Stomach (tissue), 9 donors: ENCODE results near the gene SMIM1. TPM values are rescaled to one million over a fixed set of nuclear protein-coding genes. Genes with fewer than 3 reads are reported as not detected.
A peak's percentile ranks its signal among the peaks of the same experiment; 100 is the strongest.

ENCODE experiments used
- DNase-seq, 2 donors: peaks; one replicate each; pipeline versions ENCODE4 v3.0.0 to v3.0.0-alpha.2; 2013 to 2019
- H3K27ac ChIP-seq, 5 donors: fragments of 200-600 bp in 4 of 5; sonication (generic) in 4 of 5; one replicate each; pipeline ENCODE4 v1.5.1; 2013 to 2019; ENCODE audit warnings: mild to moderate bottlenecking in 1 of 5, moderate library complexity in 1 of 5
- H3K27me3 ChIP-seq, 3 donors: fragments of 200-600 bp; sonication (generic); one replicate each; pipeline ENCODE4 v1.5.1; 2017 to 2019; ENCODE audit warnings: mixed run types in 1 of 3
- H3K36me3 ChIP-seq, 4 donors: fragments of 200-600 bp; sonication (generic); 1 replicate in 3 of 4; 2 replicates in 1 of 4; pipeline ENCODE4 v1.5.1; 2016 to 2019
- H3K4me1 ChIP-seq, 4 donors: fragments of 200-600 bp; sonication (generic); one replicate each; pipeline ENCODE4 v1.5.1; 2016 to 2019
- H3K4me3 ChIP-seq, 4 donors: fragments of 200-600 bp; sonication (generic) in 3 of 4; one replicate each; pipeline ENCODE4 v1.5.1; 2016 to 2019; ENCODE audit warnings: mild to moderate bottlenecking in 1 of 4
- H3K9me3 ChIP-seq, 4 donors: fragments of 200-600 bp; sonication (generic); one replicate each; pipeline ENCODE4 v1.5.1; 2016 to 2019
- EP300 ChIP-seq: sonication (generic); formaldehyde crosslinking; IDR thresholded peaks from one replicate; pipeline ENCODE4 v1.6.1; 2017; ENCODE audit warnings: antibody characterized with exemption
- POLR2A ChIP-seq, 4 donors: fragments of 450-650 bp; IDR thresholded peaks; one replicate each; pipeline ENCODE4 v1.6.1; 2016; ENCODE audit warnings: antibody characterized with exemption in 4 of 4, control low read depth in 2 of 4, mild to moderate bottlenecking in 1 of 4, moderate library complexity in 1 of 4
- POLR2AphosphoS5 ChIP-seq, 3 donors: sonication (generic); formaldehyde crosslinking; IDR thresholded peaks; one replicate each; pipeline ENCODE4 v1.6.1; 2016; ENCODE audit warnings: antibody characterized with exemption in 3 of 3
- WGBS, 5 donors: extraction: QIAGEN DNeasy Blood & Tissue Kit in 3 of 5; methylation state at CpG; one replicate each; pipeline versions ENCODE4 v1.1.5 to v1.1.7; 2013 to 2018; 5-methylcytosine and 5-hydroxymethylcytosine counted together
- intact Hi-C: fragments of 100-400 bp; cut with DNase I; formaldehyde crosslinking; loops from one replicate; pipeline ENCODE4 v1.15.1; 2023; ENCODE audit warnings: low total_unique reads
- polyA plus RNA-seq, 3 donors: library from polyadenylated mRNA; stranded (reverse); fragments of 200-250 nt; gene quantifications; one replicate each; pipeline ENCODE4 v1.2.3, GENCODE V29; 2013
- total RNA-seq, 5 donors: library from RNA; depleted of rRNA; stranded (reverse); fragments of >200 nt; gene quantifications; one replicate each; pipeline versions ENCODE4 v1.1.0 to v1.2.3, GENCODE V29; 2014 to 2016
- TF ChIP-seq, protein P1 (sequence below), 7 experiments: fragments of 450-650 bp in 4 of 7; fragments of 200-600 bp in 3 of 7; sonication (generic) in 3 of 7; IDR thresholded peaks; one replicate each; pipeline ENCODE4 v1.5.1; 2016 to 2019; ENCODE audit warnings: antibody characterized with exemption in 7 of 7, control low read depth in 2 of 7, mild to moderate bottlenecking in 1 of 7
- donor health status: healthy with polysubstance abuse.
- donor health status: Bipolar disorder and iron deficiency.
- donor health status: healthy.

SMIM1 gene
- total and polyA plus RNA-seq, 8 donors, result 7.3 to 26.5 (median 12.5) TPM; not detected in 5

DNA sequence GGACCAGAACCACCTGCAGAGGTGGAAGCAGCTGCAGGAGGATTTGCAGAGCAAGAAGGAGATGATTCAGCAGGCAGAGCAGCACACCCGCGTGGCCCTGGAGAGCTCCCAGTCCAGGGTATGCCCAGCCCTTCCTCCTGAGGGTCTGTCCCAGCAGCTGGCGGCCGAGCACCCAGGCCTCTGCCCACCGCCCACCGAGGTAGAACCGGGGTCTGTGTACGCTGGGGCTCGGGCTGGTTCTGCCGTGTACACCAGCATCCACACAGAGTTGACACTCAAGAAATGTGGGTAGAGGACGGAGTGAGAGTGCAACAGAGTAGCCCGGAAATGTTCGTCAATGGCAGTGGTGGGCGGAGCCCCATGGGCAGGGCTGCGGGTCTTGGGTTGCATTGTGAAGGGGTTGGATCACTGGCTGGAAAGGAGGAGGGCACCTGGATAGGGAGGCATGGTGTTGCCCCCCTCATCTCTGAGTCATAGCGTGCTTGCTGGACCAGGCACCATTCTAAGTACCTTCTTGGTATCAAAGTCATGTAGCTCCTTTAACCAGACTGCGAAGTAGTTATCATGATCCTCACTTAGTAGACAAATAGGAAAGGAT, 5.1 kb upstream of the SMIM1 start:
- H3K36me3 ChIP-seq, result no peaks in the 10 kb centered on the region
- H3K27ac ChIP-seq, result no peak overlapping the region
- no peak overlapping the region for H3K4me3 ChIP-seq
- DNase-seq, result no peak
- no peaks in the 10 kb centered on the region for H3K9me3 ChIP-seq
- WGBS, 5 donors, result 86 to 92% (median 88%) methylated on average over 14 to 17 of the region's 17 CpGs
- TF ChIP-seq POLR2A (IDR thresholded peaks at IDR 0.05) (no peak), POLR2AphosphoS5 (IDR thresholded peaks at IDR 0.05) (no peak), EP300 (no peak)
- peaks cover 8 to 16% (median 15%) of the 10 kb centered on the region in 4 donors for H3K4me1 ChIP-seq
- intact Hi-C loops, result no loop called here
- peaks cover 0 to 40% (median 0%) of the 10 kb centered on the region in 3 donors for H3K27me3 ChIP-seq

GRCh38 chr1:3768811-3769390, 3.6 kb upstream of the SMIM1 start:
- 85 to 91% (median 89%) methylated on average over 15 to 22 of the region's 22 CpGs for WGBS, 5 donors
- DNase-seq, result no peak
- H3K9me3 ChIP-seq, result no peaks in the 10 kb centered on the region
- intact Hi-C loops, result no loop called here
- TF ChIP-seq POLR2A (IDR thresholded peaks at IDR 0.05) (no peak), EP300 (no peak)
- TF ChIP-seq, protein P1, sequence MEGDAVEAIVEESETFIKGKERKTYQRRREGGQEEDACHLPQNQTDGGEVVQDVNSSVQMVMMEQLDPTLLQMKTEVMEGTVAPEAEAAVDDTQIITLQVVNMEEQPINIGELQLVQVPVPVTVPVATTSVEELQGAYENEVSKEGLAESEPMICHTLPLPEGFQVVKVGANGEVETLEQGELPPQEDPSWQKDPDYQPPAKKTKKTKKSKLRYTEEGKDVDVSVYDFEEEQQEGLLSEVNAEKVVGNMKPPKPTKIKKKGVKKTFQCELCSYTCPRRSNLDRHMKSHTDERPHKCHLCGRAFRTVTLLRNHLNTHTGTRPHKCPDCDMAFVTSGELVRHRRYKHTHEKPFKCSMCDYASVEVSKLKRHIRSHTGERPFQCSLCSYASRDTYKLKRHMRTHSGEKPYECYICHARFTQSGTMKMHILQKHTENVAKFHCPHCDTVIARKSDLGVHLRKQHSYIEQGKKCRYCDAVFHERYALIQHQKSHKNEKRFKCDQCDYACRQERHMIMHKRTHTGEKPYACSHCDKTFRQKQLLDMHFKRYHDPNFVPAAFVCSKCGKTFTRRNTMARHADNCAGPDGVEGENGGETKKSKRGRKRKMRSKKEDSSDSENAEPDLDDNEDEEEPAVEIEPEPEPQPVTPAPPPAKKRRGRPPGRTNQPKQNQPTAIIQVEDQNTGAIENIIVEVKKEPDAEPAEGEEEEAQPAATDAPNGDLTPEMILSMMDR (IDR thresholded peaks at IDR 0.05), result no peak
- H3K4me3 ChIP-seq, result no peak overlapping the region
- H3K4me1 ChIP-seq, result peaks cover 14 to 30% (median 29%) of the 10 kb centered on the region in 4 donors
- no peak overlapping the region for H3K27ac ChIP-seq
- peaks cover 0 to 31% (median 0%) of the 10 kb centered on the region in 3 donors for H3K27me3 ChIP-seq
- no peaks in the 10 kb centered on the region for H3K36me3 ChIP-seq

GRCh38 chr1:3770047-3770765, 2.3 kb upstream of the SMIM1 start:
- no peak for DNase-seq
- Histone ChIP-seq H3K9me3 (no peaks in the 10 kb centered on the region), H3K27me3 (peaks cover 0 to 30% (median 0%) of the 10 kb centered on the region in 3 donors), H3K36me3 (no peaks in the 10 kb centered on the region), H3K4me1 (peaks cover 17 to 43% (median 42%) of the 10 kb centered on the region in 4 donors), H3K27ac (no peak overlapping the region), H3K4me3 (no peak overlapping the region)
- intact Hi-C loops, result no loop called here
- WGBS, 5 donors, result 87 to 93% (median 90%) methylated on average over 12 to 16 of the region's 16 CpGs
- TF ChIP-seq, protein P1 (IDR thresholded peaks at IDR 0.05), result no peak
- TF ChIP-seq EP300 (no peak), POLR2A (IDR thresholded peaks at IDR 0.05) (no peak), POLR2AphosphoS5 (IDR thresholded peaks at IDR 0.05) (no peak)

DNA sequence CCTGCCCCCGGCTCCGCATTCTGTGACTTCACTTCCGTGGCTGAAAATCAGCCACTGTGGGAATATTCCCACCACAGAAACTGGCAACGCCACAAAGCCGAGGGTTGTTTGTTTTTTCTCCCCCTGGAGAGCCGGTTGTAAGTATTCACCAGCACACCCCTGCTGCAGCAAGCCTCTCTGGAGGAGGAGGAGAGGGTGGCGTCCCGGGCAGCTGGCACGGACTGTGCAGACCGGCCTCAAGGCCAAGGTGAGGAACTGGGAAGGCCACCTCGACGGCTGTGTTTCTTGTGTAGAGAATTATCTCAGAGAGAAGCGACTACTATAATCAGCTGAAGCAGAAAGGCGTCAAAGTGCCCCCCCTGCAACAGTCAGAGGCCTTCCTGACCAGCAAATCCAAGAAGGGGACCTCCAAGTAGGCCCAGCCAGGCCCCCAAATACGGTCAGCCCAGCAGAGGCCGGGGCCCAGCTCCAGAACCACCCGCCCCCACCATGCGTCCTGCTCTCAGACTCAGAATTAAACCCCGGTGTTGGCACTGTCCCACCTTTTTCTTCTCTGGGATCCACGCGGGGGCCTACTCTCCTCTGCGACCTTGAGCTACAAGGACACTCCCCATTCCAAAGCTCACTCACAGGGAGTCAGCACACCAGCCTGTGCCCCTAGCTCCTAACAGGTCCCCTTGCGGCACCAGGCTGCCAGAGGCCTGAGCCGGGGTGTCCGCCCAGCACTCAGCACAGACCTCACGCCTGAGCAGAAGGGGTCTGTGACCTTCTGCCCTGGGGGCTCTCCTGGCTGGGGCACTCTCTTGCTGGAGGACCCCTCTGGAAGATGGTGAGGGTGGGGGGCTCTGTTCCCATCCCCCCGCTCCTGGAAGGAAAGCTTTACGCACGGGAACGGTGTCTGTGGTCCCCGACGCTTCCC, 1.2 kb upstream of the SMIM1 start:
- 43 to 57% (median 53%) methylated on average over 20 to 32 of the region's 32 CpGs for WGBS, 5 donors
- Histone ChIP-seq H3K27me3 (peaks cover 0 to 30% (median 0%) of the 10 kb centered on the region in 3 donors), H3K27ac (peak overlapping the region in 2 of 5 donors; percentile 56 to 88), H3K9me3 (no peaks in the 10 kb centered on the region), H3K4me3 (peak overlapping the region; percentile 62 to 91 (median 78)), H3K36me3 (no peaks in the 10 kb centered on the region), H3K4me1 (peaks cover 28 to 55% (median 54%) of the 10 kb centered on the region in 4 donors)
- TF ChIP-seq POLR2A (IDR thresholded peaks at IDR 0.05), result no peak
- TF ChIP-seq, protein P1 (IDR thresholded peaks at IDR 0.05), result no peak
- TF ChIP-seq EP300, result no peak
- TF ChIP-seq POLR2AphosphoS5 (IDR thresholded peaks at IDR 0.05), result no peak
- peak in 1 of 2 donors; percentile 54 for DNase-seq
- intact Hi-C loops, result no loop called here
